ENCODE data around the gene RFTN1. TPM values are rescaled to one million over a fixed set of nuclear protein-coding genes. Genes with fewer than 3 reads are reported as not detected.

Gene RFTN1
- polyA plus RNA-seq, 3 donors, result 17.4 to 28.0 (median 27.2) TPM

- H3K79me2 ChIP-seq (ENCODE audit: insufficient read depth, low read length), result peaks cover 16% of the 10 kb centered on the region
- no peak overlapping the region for H2AFZ ChIP-seq (ENCODE audit: insufficient read depth, low read depth, low read length, poor library complexity, severe bottlenecking)
- H3K9me3 ChIP-seq (replicated peaks in 1 of 2; ENCODE audit: control insufficient read depth in 1 of 2, insufficient read depth in 1 of 2, low read length in 2 of 2), result peaks cover 0 to 6% of the 10 kb centered on the region in 2 donors
- no peak for DNase-seq
- WGBS (ENCODE audit: insufficient coverage), result 97% methylated on average over 3 of the region's 4 CpGs
- H3K4me1 ChIP-seq (ENCODE audit: control insufficient read depth in 1 of 2, insufficient read depth in 2 of 2, low read length in 2 of 2), result peaks cover 24 to 26% of the 10 kb centered on the region in 2 donors
- no peak overlapping the region for H3K4me2 ChIP-seq (replicated peaks; ENCODE audit: extremely low read depth, low read length, poor library complexity, severe bottlenecking)
- Mint-ChIP-seq H3K4me1 (peaks cover 42% of the 10 kb centered on the region), H3K36me3 (peaks cover 10 to 26% of the 10 kb centered on the region in 2 donors), H3K9me3 (peaks cover 3 to 12% (median 7%) of the 10 kb centered on the region in 7 donors), H3K27ac (no peak overlapping the region), H3K4me3 (no peak overlapping the region), H3K27me3 (ENCODE audit: low read depth in 3 of 3) (no peaks in the 10 kb centered on the region)
- no peak overlapping the region for H3K27ac ChIP-seq (ENCODE audit: low read depth in 1 of 2, low read length in 2 of 2)
- peaks cover 37% of the 10 kb centered on the region for H4K20me1 ChIP-seq (ENCODE audit: insufficient read depth, low read length)
- intact Hi-C loops (cut with micrococcal nuclease), result no loop called here
- H3K4me3 ChIP-seq (replicated peaks in 1 of 3; ENCODE audit: low read depth in 2 of 3, low read length in 3 of 3), result no peak overlapping the region
- no peak overlapping the region for H3K9ac ChIP-seq (ENCODE audit: insufficient read depth, low read length, poor library complexity, severe bottlenecking)
- H3K27me3 ChIP-seq (ENCODE audit: control insufficient read depth in 2 of 2, insufficient read depth in 2 of 2, low read length in 2 of 2), result no peaks in the 10 kb centered on the region
- TF ChIP-seq, protein P1, sequence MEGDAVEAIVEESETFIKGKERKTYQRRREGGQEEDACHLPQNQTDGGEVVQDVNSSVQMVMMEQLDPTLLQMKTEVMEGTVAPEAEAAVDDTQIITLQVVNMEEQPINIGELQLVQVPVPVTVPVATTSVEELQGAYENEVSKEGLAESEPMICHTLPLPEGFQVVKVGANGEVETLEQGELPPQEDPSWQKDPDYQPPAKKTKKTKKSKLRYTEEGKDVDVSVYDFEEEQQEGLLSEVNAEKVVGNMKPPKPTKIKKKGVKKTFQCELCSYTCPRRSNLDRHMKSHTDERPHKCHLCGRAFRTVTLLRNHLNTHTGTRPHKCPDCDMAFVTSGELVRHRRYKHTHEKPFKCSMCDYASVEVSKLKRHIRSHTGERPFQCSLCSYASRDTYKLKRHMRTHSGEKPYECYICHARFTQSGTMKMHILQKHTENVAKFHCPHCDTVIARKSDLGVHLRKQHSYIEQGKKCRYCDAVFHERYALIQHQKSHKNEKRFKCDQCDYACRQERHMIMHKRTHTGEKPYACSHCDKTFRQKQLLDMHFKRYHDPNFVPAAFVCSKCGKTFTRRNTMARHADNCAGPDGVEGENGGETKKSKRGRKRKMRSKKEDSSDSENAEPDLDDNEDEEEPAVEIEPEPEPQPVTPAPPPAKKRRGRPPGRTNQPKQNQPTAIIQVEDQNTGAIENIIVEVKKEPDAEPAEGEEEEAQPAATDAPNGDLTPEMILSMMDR (IDR thresholded peaks at IDR 0.05), result no peak
- H3K36me3 ChIP-seq (replicated peaks in 1 of 2; ENCODE audit: control insufficient read depth in 1 of 2, insufficient read depth in 2 of 2, low read length in 2 of 2), result no peaks in the 10 kb centered on the region
Measured at GRCh38 chr3:16499351-16499750, 14.1 kb downstream of the RFTN1 start.

GRCh38 chr3:16498130-16498890 is 15.2 kb downstream of the RFTN1 start:
- H3K4me1 ChIP-seq (ENCODE audit: control insufficient read depth in 1 of 2, insufficient read depth in 2 of 2, low read length in 2 of 2), result peaks cover 14 to 16% of the 10 kb centered on the region in 2 donors
- peak overlapping the region in 1 of 2 donors; percentile 57 for H3K27ac ChIP-seq (ENCODE audit: low read depth in 1 of 2, low read length in 2 of 2)

More at GRCh38 chr3:16498130-16498890, 15.2 kb downstream of the RFTN1 start:
- Mint-ChIP-seq H3K9me3 (peaks cover 3 to 12% (median 7%) of the 10 kb centered on the region in 7 donors), H3K27ac (peak overlapping the region in 6 of 7 donors; percentile 4 to 84 (median 34)), H3K4me3 (peak overlapping the region in 1 of 2 donors; percentile 63), H3K36me3 (peaks cover 10 to 30% of the 10 kb centered on the region in 2 donors), H3K27me3 (ENCODE audit: low read depth in 3 of 3) (no peaks in the 10 kb centered on the region), H3K4me1 (peaks cover 33% of the 10 kb centered on the region)
- Histone ChIP-seq H3K4me2 (replicated peaks; ENCODE audit: extremely low read depth, low read length, poor library complexity, severe bottlenecking) (peak overlapping the region; percentile 7), H3K9ac (ENCODE audit: insufficient read depth, low read length, poor library complexity, severe bottlenecking) (no peak overlapping the region), H4K20me1 (ENCODE audit: insufficient read depth, low read length) (peaks cover 39% of the 10 kb centered on the region), H2AFZ (ENCODE audit: insufficient read depth, low read depth, low read length, poor library complexity, severe bottlenecking) (peak overlapping the region; percentile 18), H3K79me2 (ENCODE audit: insufficient read depth, low read length) (peaks cover 12% of the 10 kb centered on the region), H3K36me3 (replicated peaks in 1 of 2; ENCODE audit: control insufficient read depth in 1 of 2, insufficient read depth in 2 of 2, low read length in 2 of 2) (no peaks in the 10 kb centered on the region), H3K9me3 (replicated peaks in 1 of 2; ENCODE audit: control insufficient read depth in 1 of 2, insufficient read depth in 1 of 2, low read length in 2 of 2) (peaks cover 0 to 6% of the 10 kb centered on the region in 2 donors), H3K27me3 (ENCODE audit: control insufficient read depth in 2 of 2, insufficient read depth in 2 of 2, low read length in 2 of 2) (no peaks in the 10 kb centered on the region), H3K4me3 (replicated peaks in 1 of 3; ENCODE audit: low read depth in 2 of 3, low read length in 3 of 3) (no peak overlapping the region)
- TF ChIP-seq, protein P1 (IDR thresholded peaks at IDR 0.05), result no peak
- intact Hi-C loops (cut with micrococcal nuclease), result no loop called here
- DNase-seq, result peak in 1 of 3 donors; percentile 33
- no CpG with 5 or more reads among the region's 5 CpGs for WGBS (ENCODE audit: insufficient coverage)
